SH-SY5Y (cell line): Measurements from ENCODE around the gene IGF2R.

Experiments
- GATA2 ChIP-seq: IDR thresholded peaks from 2 replicates; pipeline ENCODE4 v1.6.1; 2011; ENCODE audit warnings: mild to moderate bottlenecking, low read depth, low read length
- GATA3 ChIP-seq: IDR thresholded peaks from 2 replicates; pipeline ENCODE4 v1.6.1; 2011; ENCODE audit warnings: low read depth, mild to moderate bottlenecking, low read length, moderate library complexity

DNA sequence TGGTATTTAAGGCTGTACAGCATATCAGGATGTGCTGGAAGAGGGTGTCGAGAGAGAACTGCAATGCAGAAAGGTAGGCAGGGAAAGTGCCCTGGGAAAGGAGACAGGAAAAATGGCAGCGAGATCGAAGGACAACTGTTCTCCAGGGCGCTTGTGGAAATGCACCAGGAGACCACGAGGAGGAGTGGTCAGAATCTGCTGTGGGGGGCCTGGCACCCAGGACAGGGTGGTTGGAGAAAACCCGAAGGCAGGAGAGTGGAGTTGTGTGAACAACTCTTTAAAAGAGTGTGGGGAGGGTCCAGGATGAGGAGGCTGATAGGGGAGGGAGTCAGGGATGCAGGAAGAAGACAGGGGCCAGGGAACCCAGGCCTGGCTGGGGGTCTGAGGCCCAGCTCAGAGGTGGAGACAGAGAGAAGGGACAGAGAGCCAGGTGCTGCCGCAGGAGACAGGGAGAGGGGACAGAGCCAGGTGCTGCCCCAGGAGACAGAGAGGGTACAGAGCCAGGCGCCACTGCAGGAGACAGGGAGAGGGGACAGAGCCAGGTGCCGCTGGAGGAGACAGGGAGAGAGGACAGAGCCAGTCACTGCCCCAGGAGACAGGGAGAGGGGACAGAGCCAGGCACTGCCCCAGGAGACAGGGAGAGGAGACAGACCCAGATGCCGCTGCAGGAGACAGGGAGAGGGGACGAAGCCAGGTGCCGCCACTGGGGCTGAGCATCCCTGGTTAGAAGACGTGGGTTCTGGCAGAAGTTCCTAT, 162.0 kb downstream of the IGF2R start:
- TF ChIP-seq GATA3 = no peak
- TF ChIP-seq GATA2 = no peak
